Keratinocyte (primary cell): Measurements from ENCODE around the gene FNIP2. TPM values are rescaled to one million over a fixed set of nuclear protein-coding genes. Genes with fewer than 3 reads are reported as not detected.

Experiments
- DNase-seq: peaks from one replicate; pipeline ENCODE4 v3.0.0-alpha.2; 2011; ENCODE audit warnings: low read depth, missing footprints, low spot score
- FAIRE-seq: peaks from 2 replicates; lab custom pipeline; 2011; peaks lifted over from hg19 to GRCh38; lab: Jason Lieb, UNC
- H2AFZ ChIP-seq: 2 replicates; pipeline ENCODE4 v1.6.0; 2012; ENCODE audit warnings: low read length, control low read depth, inconsistent platforms; ENCODE audit not compliant: control insufficient read depth
- H3K27ac ChIP-seq: 2 replicates; pipeline ENCODE4 v1.5.1; 2011; ENCODE audit warnings: low read length; ENCODE audit not compliant: control insufficient read depth, insufficient read depth
- H3K27me3 ChIP-seq: 3 replicates; pipeline ENCODE4 v1.6.0; 2011; ENCODE audit warnings: low read length; ENCODE audit not compliant: control insufficient read depth, insufficient read depth; ENCODE audit errors: extremely low read depth
- H3K36me3 ChIP-seq, 2 experiments: 2 replicates in 1 of 2; 3 replicates in 1 of 2; pipeline ENCODE4 v1.5.1; 2011; ENCODE audit warnings: low read length in 2 of 2, mild to moderate bottlenecking in 1 of 2; ENCODE audit not compliant: control insufficient read depth in 2 of 2, insufficient read depth in 2 of 2; ENCODE audit errors: extremely low read depth in 1 of 2
- H3K4me1 ChIP-seq: 3 replicates; pipeline ENCODE4 v1.5.1; 2011; ENCODE audit warnings: low read length; ENCODE audit not compliant: control insufficient read depth, insufficient read depth; ENCODE audit errors: extremely low read depth
- H3K4me2 ChIP-seq: 3 replicates; pipeline ENCODE4 v1.6.0; 2011; ENCODE audit warnings: low read depth, low read length; ENCODE audit not compliant: control insufficient read depth, insufficient read depth; ENCODE audit errors: extremely low read depth
- H3K4me3 ChIP-seq, 3 experiments: fragments of 200-600 bp in 1 of 3; sonication (generic) in 1 of 3; 2 replicates in 2 of 3; 3 replicates in 1 of 3; pipeline ENCODE4 v1.5.1; 2011 to 2016; ENCODE audit warnings: low read length in 3 of 3, mild to moderate bottlenecking in 3 of 3, control low read depth in 2 of 3, inconsistent platforms in 1 of 3, low read depth in 1 of 3, mixed read lengths in 1 of 3, mixed run types in 1 of 3, moderate library complexity in 1 of 3; ENCODE audit not compliant: control insufficient read depth in 2 of 3, insufficient read depth in 2 of 3; ENCODE audit errors: extremely low read depth in 1 of 3
- H3K79me2 ChIP-seq: 2 replicates; pipeline ENCODE4 v1.6.0; 2012; ENCODE audit warnings: low read length; ENCODE audit not compliant: control insufficient read depth, insufficient read depth
- H3K9ac ChIP-seq: 3 replicates; pipeline ENCODE4 v1.6.0; 2011; ENCODE audit warnings: low read length; ENCODE audit not compliant: control insufficient read depth, insufficient read depth; ENCODE audit errors: extremely low read depth
- H3K9me1 ChIP-seq: 3 replicates; pipeline ENCODE4 v1.6.0; 2011; ENCODE audit warnings: low read length; ENCODE audit not compliant: control insufficient read depth, insufficient read depth; ENCODE audit errors: extremely low read depth
- H3K9me3 ChIP-seq: 2 replicates; pipeline ENCODE4 v1.5.1; 2012; ENCODE audit warnings: low read depth, low read length; ENCODE audit not compliant: control insufficient read depth
- H4K20me1 ChIP-seq: 3 replicates; pipeline ENCODE4 v1.6.0; 2011; ENCODE audit warnings: low read length; ENCODE audit not compliant: control insufficient read depth, insufficient read depth; ENCODE audit errors: extremely low read depth
- CTCF ChIP-seq, 3 experiments: IDR thresholded peaks in 1 of 3; conservative IDR thresholded peaks in 1 of 3; optimal IDR thresholded peaks in 1 of 3; 2 replicates in 2 of 3; 3 replicates in 1 of 3; pipeline versions ENCODE3 to v1.5.1; 2011; ENCODE audit warnings: low read length in 3 of 3, mild to moderate bottlenecking in 3 of 3, moderate library complexity in 2 of 3, control low read depth in 1 of 3, inconsistent platforms in 1 of 3; ENCODE audit not compliant: insufficient read depth in 2 of 3; ENCODE audit errors: extremely low read depth in 1 of 3
- EZH2 ChIP-seq: IDR thresholded peaks from one replicate; pipeline ENCODE4 v1.6.1; 2012; ENCODE audit warnings: inconsistent platforms, mild to moderate bottlenecking, low read length, moderate library complexity
- dilution Hi-C: fragments of 300-500 bp; cut with MboI; formaldehyde crosslinking; loops from one replicate; pipeline ENCODE4 v1.7.0; 2020; ENCODE audit warnings: low sequenced_read_pairs; ENCODE audit not compliant: extremely low pct_ligation_motif_present
- polyA plus RNA-seq, 5 experiments: library from polyadenylated mRNA; depleted of rRNA in 3 of 5; stranded (reverse) in 3 of 5; stranded (forward) in 1 of 5; unstranded in 1 of 5; fragments of >200 nt; gene quantifications; 1 replicate in 1 of 5; 2 replicates in 3 of 5; 3 replicates in 1 of 5; pipeline versions ENCODE4 v1.2.1 to v1.2.3, GENCODE V29; 2011 to 2012; ENCODE audit warnings: missing spikeins in 2 of 5, low read depth in 1 of 5, low replicate concordance in 1 of 5

Gene FNIP2
- polyA plus RNA-seq, 1 donor (not counting 4 experiments of a cell fraction or from before 2014, with no cell fraction given): 6.2 TPM

DNA sequence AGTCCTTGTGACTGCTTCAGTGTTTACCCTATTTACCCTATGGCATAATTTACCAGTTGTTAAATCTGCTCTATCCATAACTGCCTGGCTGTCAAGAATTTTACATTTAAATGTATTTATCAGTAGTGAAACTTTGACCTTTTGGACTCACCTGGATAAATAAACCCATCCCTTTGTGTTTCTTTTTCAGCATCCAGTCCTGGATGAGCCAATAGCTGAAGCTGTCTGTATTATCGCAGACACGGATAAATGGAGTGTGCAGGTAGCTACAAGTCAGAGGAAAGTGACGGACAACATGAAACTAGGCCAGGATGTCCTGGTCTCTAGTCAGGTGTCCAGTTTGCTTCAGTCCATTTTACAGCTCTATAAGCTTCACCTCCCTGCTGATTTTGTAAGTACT lies 122.4 kb downstream of the FNIP2 start:
- Histone ChIP-seq H3K36me3 (peaks cover 0 to 5% of the 10 kb centered on the region in 2 experiments), H3K4me3 (no peak overlapping the region), H3K9ac (no peak overlapping the region), H3K27ac (no peak overlapping the region), H3K9me1 (no peaks in the 10 kb centered on the region), H3K79me2 (no peaks in the 10 kb centered on the region), H3K4me2 (no peak overlapping the region), H3K9me3 (no peaks in the 10 kb centered on the region), H2AFZ (no peak overlapping the region), H3K4me1 (no peaks in the 10 kb centered on the region), H3K27me3 (no peaks in the 10 kb centered on the region), H4K20me1 (no peaks in the 10 kb centered on the region)
- no peak for DNase-seq
- dilution Hi-C loops: no loop called here
- no peak for TF ChIP-seq EZH2
- no peak for TF ChIP-seq CTCF (optimal IDR thresholded peaks at IDR 0.05 in 1 of 3, IDR thresholded peaks at IDR 0.05 in 1 of 3, conservative IDR thresholded peaks at IDR 0.05 in 1 of 3; ENCODE audit: extremely low read depth in 1 of 3, insufficient read depth in 2 of 3, low read length in 3 of 3)
- no peak for FAIRE-seq

- Histone ChIP-seq H3K4me2 (no peak overlapping the region), H3K9me1 (no peaks in the 10 kb centered on the region), H4K20me1 (no peaks in the 10 kb centered on the region), H3K9ac (no peak overlapping the region), H3K4me3 (no peak overlapping the region), H3K27me3 (no peaks in the 10 kb centered on the region), H3K36me3 (no peaks in the 10 kb centered on the region), H3K9me3 (no peaks in the 10 kb centered on the region), H3K4me1 (no peaks in the 10 kb centered on the region), H2AFZ (no peak overlapping the region), H3K79me2 (no peaks in the 10 kb centered on the region), H3K27ac (no peak overlapping the region)
- DNase-seq: no peak
- TF ChIP-seq EZH2 (no peak), CTCF (optimal IDR thresholded peaks at IDR 0.05 in 1 of 3, IDR thresholded peaks at IDR 0.05 in 1 of 3, conservative IDR thresholded peaks at IDR 0.05 in 1 of 3; ENCODE audit: extremely low read depth in 1 of 3, insufficient read depth in 2 of 3, low read length in 3 of 3) (no peak)
- dilution Hi-C loops: no loop called here
- no peak for FAIRE-seq
Measured at GRCh38 chr4:158894826-158895225, 126.0 kb downstream of the FNIP2 start.
